ENCODE measurements around the gene CERS6.

CERS6 gene

GRCh38 chr2:168814939-168815907 lies 359.2 kb downstream of the CERS6 start:
- DNase-seq: no peak

GRCh38 chr2:168816369-168816768 lies 360.3 kb downstream of the CERS6 start:
- DNase-seq: no peak

DNA sequence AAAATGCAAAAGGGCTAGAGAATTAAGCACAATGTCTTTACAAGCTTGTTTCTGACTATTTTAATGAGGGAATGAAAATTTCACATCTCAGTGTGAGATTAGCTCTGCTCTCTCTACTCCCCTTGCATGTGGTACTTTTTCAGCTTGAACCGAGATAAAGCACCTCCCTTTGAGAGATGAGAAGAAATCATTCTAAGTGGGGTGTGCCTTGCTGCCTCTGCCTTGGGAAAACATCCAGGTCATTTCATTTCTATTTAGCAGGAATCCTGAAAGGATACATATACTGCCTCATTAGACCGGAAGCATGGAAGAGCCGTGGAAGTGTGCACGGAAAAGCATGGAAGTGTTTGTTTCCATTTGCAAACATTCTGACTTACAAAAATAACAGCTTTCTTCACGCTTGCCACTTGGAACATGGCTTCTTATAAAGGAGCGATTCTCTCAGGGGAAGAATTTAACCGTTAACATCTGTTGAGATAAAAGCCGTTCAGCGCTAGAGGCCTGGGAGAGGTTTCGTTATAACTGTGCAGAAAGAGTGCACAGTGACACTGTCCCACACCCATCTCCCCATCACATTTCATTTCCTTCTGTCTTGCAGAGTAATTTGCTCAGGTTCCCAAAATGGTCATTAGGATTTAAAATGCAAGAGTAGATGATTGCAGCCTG lies 363.1 kb downstream of the CERS6 start:
- no peak for DNase-seq

GRCh38 chr2:168819829-168820489 lies 363.9 kb downstream of the CERS6 start:
- no peak for DNase-seq

DNA sequence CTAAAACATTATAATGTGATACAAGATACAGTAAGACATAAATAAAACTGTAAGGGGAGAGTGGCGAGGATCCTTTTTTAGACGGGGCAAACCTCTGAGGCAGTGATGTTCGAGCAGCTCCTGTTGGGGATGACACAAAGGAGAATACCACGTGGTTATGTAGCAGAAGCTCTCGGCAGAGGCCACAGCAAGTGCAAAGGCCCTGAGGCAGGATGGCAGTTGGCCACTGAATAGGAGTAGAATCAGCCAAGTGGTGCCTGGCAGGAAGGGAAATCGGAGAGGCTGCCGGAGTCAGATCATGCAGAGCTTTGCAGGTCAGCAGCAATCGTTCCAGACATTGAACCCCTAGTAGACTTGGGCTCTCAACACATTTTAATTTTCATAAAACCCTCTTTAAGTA lies 365.5 kb downstream of the CERS6 start:
- no peak for DNase-seq

DNA sequence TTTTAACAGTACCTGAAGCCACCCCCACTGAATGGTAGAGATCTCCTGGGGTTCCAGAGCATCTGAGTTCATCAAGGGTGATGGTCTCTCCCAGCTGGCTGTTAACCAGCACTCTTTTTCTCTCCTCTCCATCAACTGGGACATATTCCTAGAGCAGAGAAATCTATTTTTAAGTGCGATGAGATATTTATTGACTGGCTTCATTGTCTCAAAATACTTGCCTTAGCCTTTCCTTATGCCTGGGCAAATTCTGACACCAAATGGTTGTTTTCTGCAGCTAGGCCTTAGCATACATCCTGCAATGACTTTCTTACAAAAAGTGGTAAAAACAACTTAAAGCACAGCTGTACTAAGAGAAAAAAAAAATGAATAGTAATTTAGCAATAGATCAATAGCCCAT lies 365.9 kb downstream of the CERS6 start:
- DNase-seq: no peak
